Esophagus (tissue), 2 donors: ENCODE data around the gene BLOC1S4. TPM values are rescaled to one million over a fixed set of nuclear protein-coding genes. Genes with fewer than 3 reads are reported as not detected.
"Not testable (repeated sequence)": the region's sequence is repeated elsewhere in the genome, so short reads cannot be mapped to it uniquely, and the experiment has no call there.

Experiments used
- H3K27ac ChIP-seq, 2 donors: one replicate each; pipeline ENCODE4 v1.5.1; 2013; ENCODE audit warnings: low read depth in 2 of 2, mild to moderate bottlenecking in 2 of 2, inconsistent platforms in 1 of 2, low read length in 1 of 2, moderate library complexity in 1 of 2
- H3K27me3 ChIP-seq, 2 donors: one replicate each; pipeline ENCODE4 v1.6.1; 2013; ENCODE audit warnings: low read length in 2 of 2, control low read depth in 1 of 2, mild to moderate bottlenecking in 1 of 2; ENCODE audit not compliant: insufficient read depth in 2 of 2, control insufficient read depth in 1 of 2
- H3K36me3 ChIP-seq, 2 donors: one replicate each; pipeline ENCODE4 v1.6.1; 2013; ENCODE audit warnings: low read length in 1 of 2; ENCODE audit not compliant: control insufficient read depth in 2 of 2, insufficient read depth in 2 of 2
- H3K4me1 ChIP-seq, 2 donors: one replicate each; pipeline ENCODE4 v1.6.1; 2013; ENCODE audit warnings: low read length in 1 of 2; ENCODE audit not compliant: control insufficient read depth in 2 of 2, insufficient read depth in 2 of 2
- H3K4me3 ChIP-seq, 2 donors: one replicate each; pipeline ENCODE4 v1.5.1; 2013; ENCODE audit warnings: low read length in 2 of 2, mild to moderate bottlenecking in 2 of 2, low read depth in 1 of 2, moderate library complexity in 1 of 2
- H3K9me3 ChIP-seq, 2 donors: one replicate each; pipeline ENCODE4 v1.6.1; 2013; ENCODE audit warnings: mild to moderate bottlenecking in 2 of 2, low read depth in 1 of 2, low read length in 1 of 2, moderate library complexity in 1 of 2; ENCODE audit not compliant: control insufficient read depth in 2 of 2, insufficient read depth in 1 of 2
- WGBS, 2 donors: extraction: QIAGEN DNeasy Blood & Tissue Kit; methylation state at CpG; one replicate each; pipeline ENCODE4 v1.1.7; 2013; 5-methylcytosine and 5-hydroxymethylcytosine counted together
- polyA plus RNA-seq, 2 donors: library from polyadenylated mRNA; stranded (reverse); fragments of 200-250 nt; gene quantifications; one replicate each; pipeline ENCODE4 v1.2.3, GENCODE V29; 2013
- donor health status: healthy with polysubstance abuse.
- donor health status: Bipolar disorder and iron deficiency.

The BLOC1S4 gene, protein sequence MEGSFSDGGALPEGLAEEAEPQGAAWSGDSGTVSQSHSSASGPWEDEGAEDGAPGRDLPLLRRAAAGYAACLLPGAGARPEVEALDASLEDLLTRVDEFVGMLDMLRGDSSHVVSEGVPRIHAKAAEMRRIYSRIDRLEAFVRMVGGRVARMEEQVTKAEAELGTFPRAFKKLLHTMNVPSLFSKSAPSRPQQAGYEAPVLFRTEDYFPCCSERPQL
- 1 to 10 TPM; 5.4 to 9.9 TPM for polyA plus RNA-seq

DNA sequence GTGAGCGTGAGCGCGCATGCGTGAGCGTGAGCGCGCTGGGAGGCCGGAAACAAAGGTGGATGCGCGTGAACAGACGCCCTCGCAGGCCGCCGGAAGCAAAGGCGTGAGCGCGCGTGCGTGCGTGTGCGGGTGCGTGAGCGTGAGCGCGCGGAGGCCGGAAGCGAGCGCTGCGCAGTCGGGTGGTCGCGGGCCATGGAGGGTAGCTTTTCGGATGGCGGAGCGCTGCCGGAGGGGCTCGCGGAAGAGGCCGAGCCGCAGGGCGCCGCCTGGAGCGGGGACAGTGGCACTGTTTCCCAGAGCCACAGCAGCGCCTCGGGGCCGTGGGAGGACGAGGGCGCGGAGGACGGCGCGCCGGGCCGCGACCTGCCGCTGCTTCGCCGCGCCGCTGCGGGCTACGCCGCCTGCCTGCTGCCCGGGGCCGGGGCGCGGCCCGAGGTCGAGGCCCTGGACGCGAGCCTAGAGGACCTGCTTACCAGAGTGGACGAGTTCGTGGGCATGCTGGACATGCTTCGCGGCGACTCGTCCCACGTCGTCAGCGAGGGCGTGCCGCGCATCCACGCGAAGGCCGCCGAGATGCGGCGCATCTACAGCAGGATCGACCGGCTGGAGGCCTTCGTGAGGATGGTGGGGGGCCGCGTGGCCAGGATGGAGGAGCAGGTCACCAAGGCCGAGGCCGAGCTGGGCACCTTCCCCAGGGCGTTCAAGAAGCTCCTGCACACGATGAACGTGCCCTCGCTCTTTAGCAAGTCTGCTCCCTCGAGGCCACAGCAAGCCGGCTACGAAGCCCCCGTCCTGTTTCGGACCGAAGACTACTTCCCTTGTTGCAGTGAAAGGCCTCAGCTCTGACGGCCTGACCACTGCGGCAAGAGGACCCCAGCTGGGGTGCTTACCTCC lies at the start of gene BLOC1S4:
Gene BLOC1S4, plus strand, starts transcription at position 157 of the 894 bp plus-strand sequence. Its CDS starts 36 bp downstream, at position 193.
- Histone ChIP-seq H3K4me1 (no peaks in the 10 kb centered on the region), H3K9me3 (no peaks in the 10 kb centered on the region), H3K27me3 (no peaks in the 10 kb centered on the region), H3K36me3 (no peaks in the 10 kb centered on the region), H3K4me3 (peak within 1 kb of the TSS; percentile 63 to 83), H3K27ac (peak within 1 kb of the TSS; percentile 94 to 97)
- 0 to 1% methylated on average over 85 to 109 of the region's 109 CpGs for WGBS, 2 donors

DNA sequence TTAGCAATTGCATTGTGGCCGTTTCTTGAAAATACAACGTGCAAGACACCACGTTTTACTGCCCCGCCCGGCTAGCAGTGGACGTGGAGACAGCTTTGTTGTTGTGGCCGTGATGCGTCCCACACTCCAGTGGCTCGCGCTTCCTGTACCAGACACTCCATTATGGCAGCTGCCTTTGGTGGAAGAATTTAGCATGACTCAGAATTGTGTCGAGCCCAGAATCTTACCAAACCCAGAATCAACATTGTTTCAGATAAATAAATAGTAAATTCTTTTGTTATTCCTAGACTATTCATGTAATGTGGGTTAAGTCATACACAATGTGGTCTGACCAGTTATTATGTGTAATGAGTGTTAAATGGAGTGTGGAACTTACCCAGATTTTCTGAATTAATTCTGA lies 47.6 kb upstream of the BLOC1S4 start:
- Histone ChIP-seq H3K27me3 (peaks cover 0 to 4% of the 10 kb centered on the region in 2 donors), H3K4me1 (peaks cover 3 to 13% of the 10 kb centered on the region in 2 donors), H3K27ac (peak overlapping the region; percentile 8 to 61), H3K9me3 (no peaks in the 10 kb centered on the region), H3K36me3 (no peaks in the 10 kb centered on the region), H3K4me3 (no peak overlapping the region)
- 70 to 79% methylated on average over 11 of the region's 11 CpGs for WGBS, 2 donors

DNA sequence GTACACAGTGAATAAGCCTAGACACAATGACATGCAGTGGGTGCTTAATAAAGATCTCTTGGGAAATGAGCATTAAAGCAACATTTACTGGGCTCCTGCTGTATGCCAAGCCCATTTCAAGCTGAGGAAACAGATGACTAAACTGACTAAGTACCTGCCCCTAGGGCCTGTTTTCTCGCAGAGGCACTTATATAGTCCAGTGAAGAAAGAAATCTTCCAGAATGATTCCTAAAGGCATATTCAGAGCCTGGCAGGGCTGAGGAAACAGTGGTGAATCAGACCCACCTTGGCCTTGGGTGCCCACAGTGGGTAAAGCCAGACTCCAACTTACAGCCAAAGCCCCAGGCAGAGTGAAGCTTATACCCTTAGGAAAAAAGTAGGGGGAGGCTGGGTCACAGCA lies 44.3 kb upstream of the BLOC1S4 start:
- Histone ChIP-seq H3K4me3 (no peak overlapping the region), H3K27ac (no peak overlapping the region), H3K9me3 (no peaks in the 10 kb centered on the region), H3K4me1 (peaks cover 2 to 13% of the 10 kb centered on the region in 2 donors), H3K36me3 (peaks cover 0 to 2% of the 10 kb centered on the region in 2 donors), H3K27me3 (no peaks in the 10 kb centered on the region)
- 66 to 70% methylated on average over 1 of the region's 1 CpG for WGBS, 2 donors

DNA sequence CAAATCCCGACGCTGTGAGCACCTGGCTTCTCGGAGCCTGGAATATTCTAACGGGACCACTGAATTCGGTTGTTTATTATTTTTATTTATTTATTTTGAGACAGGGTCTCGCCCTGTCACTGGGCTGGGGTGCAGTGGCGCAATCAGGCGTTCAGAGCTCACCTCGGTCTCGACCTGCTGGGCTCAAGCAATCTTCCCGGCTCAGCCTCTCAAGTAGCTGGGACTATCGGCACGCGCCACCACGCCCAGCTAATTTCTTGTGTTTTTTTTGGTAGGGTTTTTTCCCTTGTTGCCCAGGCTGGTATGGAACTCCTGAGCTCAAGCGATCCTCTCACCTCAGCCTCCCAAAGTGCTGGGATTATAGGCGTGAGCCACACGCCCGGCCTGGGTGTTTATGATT lies 43.8 kb upstream of the BLOC1S4 start:
- WGBS, 2 donors = 94 to 95% methylated on average over 19 of the region's 19 CpGs

DNA sequence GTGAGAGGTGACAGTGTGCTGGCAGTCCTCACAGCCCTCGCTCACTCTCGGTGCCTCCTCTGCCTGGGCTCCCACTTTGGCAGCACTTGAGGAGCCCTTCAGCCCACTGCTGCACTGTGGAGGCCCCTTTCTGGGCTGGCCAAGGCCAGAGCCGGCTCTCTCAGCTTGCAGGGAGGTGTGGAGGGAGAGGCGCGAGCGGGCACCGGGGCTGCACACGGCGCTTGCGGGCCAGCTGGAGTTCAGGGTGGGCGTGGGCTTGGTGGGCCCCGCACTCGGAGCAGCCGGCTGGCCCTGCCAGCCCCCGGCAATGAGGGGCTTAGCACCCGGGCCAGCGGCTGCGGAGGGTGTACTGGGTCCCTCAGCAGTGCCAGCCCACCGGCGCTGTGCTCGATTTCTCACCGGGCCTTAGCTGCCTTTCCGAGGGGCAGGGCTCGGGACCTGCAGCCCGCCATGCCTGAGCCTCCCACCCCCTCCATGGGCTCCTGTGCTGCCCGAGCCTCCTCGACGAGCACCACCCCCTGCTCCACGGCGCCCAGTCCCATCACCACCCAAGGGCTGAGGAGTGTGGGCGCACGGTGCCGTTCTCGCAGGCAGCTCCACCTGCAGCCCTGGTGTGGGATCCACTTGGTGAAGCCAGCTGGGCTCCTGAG lies 43.3 kb upstream of the BLOC1S4 start:
- not testable (repeated sequence) for H3K27me3 ChIP-seq, H3K36me3 ChIP-seq, H3K9me3 ChIP-seq, H3K4me3 ChIP-seq, H3K27ac ChIP-seq
- peaks cover 2 to 16% of the 10 kb centered on the region in 2 donors for H3K4me1 ChIP-seq
- WGBS, 2 donors = 97% methylated on average over 27 to 34 of the region's 34 CpGs

More for the DNA sequence above, 43.8 kb upstream of the BLOC1S4 start:
- no peak overlapping the region for H3K4me3 ChIP-seq
- peaks cover 2 to 16% of the 10 kb centered on the region in 2 donors for H3K4me1 ChIP-seq
- peaks cover 0 to 5% of the 10 kb centered on the region in 2 donors for H3K36me3 ChIP-seq
- H3K27ac ChIP-seq = no peak overlapping the region
- H3K9me3 ChIP-seq = no peaks in the 10 kb centered on the region
- no peaks in the 10 kb centered on the region for H3K27me3 ChIP-seq

DNA sequence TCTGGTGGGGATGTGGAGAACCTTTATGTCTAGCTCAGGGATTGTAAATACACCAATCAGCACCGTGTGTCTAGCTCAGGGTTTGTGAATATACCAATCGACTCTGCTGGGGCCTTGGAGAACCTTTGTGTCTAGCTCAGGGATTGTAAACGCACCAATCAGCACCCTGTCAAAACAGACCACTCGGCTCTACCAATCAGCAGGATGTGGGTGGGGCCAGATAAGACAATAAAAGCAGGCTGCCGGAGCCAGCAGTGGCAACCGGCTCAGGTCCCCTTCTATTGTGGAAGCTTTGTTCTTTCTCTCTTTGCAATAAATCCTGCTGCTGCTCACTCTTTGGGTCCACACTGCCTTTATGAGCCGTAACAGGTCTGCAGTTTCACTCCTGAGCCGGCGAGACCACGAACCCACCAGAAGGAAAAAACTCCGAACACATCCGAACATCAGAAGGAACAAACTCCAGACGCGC lies 42.7 kb upstream of the BLOC1S4 start:
- H3K27ac ChIP-seq = peak overlapping the region; percentile 62 to 93
- not testable (repeated sequence) for H3K36me3 ChIP-seq, H3K9me3 ChIP-seq, H3K27me3 ChIP-seq
- peak overlapping the region; percentile 67 to 75 for H3K4me3 ChIP-seq
- WGBS, 2 donors = 28 to 45% methylated on average over 14 of the region's 14 CpGs
- peaks cover 2 to 13% of the 10 kb centered on the region in 2 donors for H3K4me1 ChIP-seq

DNA sequence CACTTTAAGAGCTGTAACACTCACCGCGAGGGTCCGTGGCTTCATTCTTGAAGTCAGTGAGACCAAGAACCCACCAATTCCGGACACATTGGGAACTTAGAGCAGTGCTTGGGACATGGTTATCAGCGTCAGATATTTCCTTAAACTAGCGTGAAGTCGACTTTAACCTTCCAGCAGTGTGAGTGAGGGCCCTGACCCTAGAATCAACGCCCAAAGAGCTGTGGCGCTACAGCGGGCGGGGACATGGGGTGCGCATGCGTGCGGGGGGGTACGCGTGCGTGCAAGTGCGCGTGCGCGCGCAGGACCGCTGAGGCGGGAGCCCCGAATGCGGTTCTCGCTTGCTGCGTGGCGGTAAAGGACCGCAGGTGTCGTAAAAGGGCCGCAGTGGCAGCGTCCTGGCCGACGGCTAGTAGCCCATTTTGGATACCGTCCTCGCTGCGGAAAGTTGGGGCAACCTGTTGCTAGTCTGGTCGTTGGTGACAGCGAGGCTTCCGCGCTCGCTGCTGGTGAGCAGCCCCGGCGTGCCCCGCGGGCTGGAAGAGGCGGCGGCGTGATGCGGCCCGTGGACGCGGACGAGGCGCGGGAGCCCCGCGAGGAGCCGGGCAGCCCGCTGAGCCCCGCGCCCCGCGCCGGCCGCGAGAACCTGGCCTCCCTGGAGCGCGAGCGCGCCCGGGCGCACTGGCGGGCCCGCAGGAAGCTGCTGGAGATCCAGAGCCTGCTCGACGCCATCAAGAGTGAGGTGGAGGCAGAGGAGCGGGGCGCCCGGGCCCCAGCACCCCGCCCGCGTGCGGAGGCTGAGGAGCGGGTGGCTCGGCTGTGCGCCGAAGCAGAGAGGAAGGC lies 42.1 kb upstream of the BLOC1S4 start:
- Histone ChIP-seq H3K9me3 (no peaks in the 10 kb centered on the region), H3K4me1 (peaks cover 2 to 12% of the 10 kb centered on the region in 2 donors), H3K27ac (peak overlapping the region; percentile 75 to 93), H3K27me3 (no peaks in the 10 kb centered on the region), H3K36me3 (peaks cover 0 to 5% of the 10 kb centered on the region in 2 donors), H3K4me3 (peak overlapping the region; percentile 67 to 75)
- WGBS, 2 donors = 1% methylated on average over 89 of the region's 89 CpGs

DNA sequence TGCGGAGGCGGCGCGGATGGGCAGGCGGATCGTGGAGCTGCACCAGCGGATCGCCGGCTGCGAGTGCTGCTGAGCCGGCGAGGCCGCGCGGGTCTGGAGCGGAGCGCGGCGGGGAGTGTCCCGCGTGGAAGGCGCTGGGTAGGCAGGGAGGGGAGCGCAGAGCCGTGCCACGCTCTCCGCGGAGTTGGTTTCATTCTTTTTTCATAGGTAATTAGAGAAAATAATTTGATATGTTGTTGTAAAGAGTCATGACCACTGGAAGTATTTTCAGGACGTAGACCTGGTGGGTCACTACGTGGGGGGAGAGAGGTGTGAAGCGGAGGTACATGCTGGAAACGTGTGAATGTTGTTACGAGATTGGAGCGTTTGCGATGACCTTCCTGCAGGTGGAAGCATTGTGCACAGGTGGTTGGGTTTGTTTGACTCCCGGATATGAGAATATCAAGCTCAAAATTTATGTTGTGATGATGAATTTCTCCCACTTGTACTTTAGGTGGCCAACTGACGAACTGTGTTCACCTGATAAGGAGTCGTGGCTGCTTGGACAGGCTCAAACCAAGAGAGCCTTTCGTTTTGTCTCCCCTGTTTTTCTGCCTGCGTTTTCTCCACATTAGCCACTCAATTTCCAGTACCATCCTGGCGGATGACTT lies 41.3 kb upstream of the BLOC1S4 start:
- WGBS, 2 donors = 4% methylated on average over 40 of the region's 40 CpGs

More for the DNA sequence above, 41.3 kb upstream of the BLOC1S4 start:
- no peaks in the 10 kb centered on the region for H3K27me3 ChIP-seq
- peak overlapping the region; percentile 75 to 93 for H3K27ac ChIP-seq
- H3K9me3 ChIP-seq = no peaks in the 10 kb centered on the region
- H3K4me3 ChIP-seq = peak overlapping the region; percentile 67 to 75
- peaks cover 0 to 5% of the 10 kb centered on the region in 2 donors for H3K36me3 ChIP-seq
- peaks cover 2 to 12% of the 10 kb centered on the region in 2 donors for H3K4me1 ChIP-seq
